Measurements from ENCODE around the gene AUNIP.

AUNIP gene

DNA sequence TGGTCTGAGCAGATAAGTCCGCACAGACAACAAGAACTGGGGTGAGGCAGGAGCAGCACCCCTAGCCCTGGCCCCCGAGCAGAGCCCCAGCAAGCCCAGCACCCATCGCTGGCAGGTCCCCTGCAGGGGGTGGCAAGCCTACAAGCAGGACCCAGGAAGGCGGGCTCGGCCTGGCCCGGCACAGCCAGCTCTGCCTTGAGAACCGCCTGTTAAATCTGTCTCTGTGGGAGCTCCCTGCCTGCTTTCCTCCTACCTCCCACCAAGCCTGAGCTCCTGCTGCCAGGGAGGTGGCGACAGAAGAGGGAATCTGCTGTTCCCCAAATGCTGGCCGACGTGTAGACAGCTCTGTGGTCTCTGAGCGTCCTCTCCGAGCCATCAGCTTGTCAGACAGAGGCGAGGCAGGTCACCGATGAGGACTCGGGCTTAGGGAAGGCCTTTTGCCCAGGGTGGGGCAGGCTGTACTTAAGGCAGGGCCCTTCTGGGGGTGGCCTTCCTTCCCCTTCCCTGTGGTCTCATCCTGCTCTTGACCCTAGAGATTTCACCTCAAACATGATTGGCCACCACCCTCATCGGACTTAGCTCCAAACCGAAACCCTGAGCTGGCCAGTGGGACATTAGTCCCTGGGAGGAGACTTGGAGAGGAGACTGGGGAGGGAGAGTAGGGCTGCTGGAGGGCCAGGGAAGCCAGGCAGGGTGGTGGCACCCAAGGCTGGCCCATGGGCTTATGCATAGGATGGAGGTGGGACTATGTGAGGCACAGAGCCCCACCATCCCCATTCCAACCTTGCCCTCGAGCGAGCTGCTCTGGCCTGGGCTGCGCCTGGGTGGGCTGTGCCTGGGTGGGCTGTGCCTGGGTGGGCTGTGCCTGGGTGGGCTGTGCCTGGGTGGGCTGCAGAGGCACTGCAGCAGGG lies 51.5 kb downstream of the AUNIP start:
- TF ChIP-seq, protein P1, sequence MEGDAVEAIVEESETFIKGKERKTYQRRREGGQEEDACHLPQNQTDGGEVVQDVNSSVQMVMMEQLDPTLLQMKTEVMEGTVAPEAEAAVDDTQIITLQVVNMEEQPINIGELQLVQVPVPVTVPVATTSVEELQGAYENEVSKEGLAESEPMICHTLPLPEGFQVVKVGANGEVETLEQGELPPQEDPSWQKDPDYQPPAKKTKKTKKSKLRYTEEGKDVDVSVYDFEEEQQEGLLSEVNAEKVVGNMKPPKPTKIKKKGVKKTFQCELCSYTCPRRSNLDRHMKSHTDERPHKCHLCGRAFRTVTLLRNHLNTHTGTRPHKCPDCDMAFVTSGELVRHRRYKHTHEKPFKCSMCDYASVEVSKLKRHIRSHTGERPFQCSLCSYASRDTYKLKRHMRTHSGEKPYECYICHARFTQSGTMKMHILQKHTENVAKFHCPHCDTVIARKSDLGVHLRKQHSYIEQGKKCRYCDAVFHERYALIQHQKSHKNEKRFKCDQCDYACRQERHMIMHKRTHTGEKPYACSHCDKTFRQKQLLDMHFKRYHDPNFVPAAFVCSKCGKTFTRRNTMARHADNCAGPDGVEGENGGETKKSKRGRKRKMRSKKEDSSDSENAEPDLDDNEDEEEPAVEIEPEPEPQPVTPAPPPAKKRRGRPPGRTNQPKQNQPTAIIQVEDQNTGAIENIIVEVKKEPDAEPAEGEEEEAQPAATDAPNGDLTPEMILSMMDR (IDR thresholded peaks at IDR 0.05; ENCODE audit: low read depth, low read length) = no peak
- DNase-seq (ENCODE audit: extremely low read depth, low read depth) = no peak

DNA sequence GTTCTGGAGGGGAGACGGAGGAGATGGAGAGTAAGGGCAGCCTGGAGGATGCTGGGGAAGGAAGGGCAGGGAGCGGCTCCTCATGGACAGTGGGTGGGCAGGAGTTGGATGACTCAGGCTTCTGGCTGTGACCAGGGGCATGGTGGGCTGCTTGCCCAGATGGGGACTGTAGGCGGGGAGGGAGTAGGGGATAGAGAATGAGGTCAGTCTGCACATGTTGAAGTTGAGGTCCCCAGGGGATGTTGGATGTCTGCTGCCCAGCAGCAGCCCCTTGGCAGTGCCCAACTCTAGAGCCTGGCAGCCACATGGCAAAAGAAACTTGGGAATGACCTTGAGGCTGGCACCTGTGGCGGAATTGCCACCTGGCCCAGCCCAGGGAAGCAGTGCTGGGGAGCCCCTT lies 52.8 kb downstream of the AUNIP start:
- DNase-seq (ENCODE audit: extremely low read depth, low read depth) = no peak

DNA sequence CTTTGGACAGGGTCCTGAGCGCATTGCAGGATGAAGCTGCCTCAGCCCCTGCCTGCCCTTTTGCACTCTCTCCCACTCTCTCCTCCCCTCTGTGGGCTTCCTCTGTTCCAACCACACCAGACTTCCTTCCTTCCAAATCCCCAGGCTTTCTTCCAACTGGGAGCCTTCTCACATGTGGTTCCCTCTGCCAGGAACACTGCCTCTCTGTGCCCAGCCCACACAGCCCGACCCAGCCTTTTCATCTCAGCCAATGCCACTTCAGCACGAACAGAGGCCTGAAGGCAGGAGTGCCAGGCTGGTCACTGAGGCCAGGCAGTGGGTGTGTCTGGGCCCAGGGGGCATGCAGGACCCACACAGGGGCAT lies 53.4 kb downstream of the AUNIP start:
- no peak for DNase-seq (ENCODE audit: extremely low read depth, low read depth)
- TF ChIP-seq, protein P1 (IDR thresholded peaks at IDR 0.05; ENCODE audit: low read depth, low read length) = no peak

More for the DNA sequence above, 52.8 kb downstream of the AUNIP start:
- TF ChIP-seq, protein P1 (IDR thresholded peaks at IDR 0.05; ENCODE audit: low read depth, low read length) = no peak

DNA sequence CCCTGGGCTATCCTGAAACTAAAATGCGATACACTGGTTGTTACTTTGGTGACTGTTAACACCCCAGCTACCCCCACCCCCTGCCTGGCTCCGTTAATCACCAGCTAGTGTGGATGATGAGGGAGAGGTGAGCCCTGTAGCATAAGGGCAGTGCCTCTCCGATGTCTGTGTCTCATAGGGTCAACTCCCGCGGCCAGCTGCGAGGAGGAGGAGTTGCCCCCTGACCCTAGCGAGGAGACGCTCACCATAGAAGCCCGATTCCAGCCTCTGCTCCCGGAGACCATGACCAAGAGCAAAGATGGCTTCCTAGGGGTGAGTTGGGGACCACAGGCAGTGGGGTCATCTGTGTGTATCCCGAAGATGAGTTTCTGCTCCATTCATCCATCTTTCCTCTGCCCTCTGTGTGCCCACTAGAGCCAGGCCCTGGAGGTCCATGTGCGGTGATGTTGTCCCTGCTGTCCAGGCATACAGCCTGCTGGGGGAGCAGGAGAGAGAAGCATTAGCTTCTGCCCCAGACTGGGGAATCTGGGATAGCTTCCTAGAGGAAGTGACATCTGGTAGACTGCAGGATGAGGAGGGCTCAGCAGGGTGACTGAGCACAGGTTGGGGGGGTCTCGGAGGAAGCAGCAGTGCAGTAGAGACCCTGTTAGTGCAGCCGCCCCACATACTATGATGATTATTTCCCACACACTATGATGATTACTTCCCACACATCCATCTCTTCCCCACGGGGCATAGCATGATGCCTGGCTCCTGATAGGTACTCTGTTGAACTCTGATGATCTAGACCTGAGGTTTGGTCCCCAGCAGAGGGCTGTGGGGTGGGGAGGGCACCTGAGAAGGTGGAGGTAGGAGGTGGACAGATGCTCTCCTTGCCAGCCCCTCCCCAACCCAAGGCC lies 54.0 kb downstream of the AUNIP start:
- no peak for DNase-seq (ENCODE audit: extremely low read depth, low read depth)
- TF ChIP-seq, protein P1 (IDR thresholded peaks at IDR 0.05; ENCODE audit: low read depth, low read length) = no peak; the same call in 1 of the 2 replicates

DNA sequence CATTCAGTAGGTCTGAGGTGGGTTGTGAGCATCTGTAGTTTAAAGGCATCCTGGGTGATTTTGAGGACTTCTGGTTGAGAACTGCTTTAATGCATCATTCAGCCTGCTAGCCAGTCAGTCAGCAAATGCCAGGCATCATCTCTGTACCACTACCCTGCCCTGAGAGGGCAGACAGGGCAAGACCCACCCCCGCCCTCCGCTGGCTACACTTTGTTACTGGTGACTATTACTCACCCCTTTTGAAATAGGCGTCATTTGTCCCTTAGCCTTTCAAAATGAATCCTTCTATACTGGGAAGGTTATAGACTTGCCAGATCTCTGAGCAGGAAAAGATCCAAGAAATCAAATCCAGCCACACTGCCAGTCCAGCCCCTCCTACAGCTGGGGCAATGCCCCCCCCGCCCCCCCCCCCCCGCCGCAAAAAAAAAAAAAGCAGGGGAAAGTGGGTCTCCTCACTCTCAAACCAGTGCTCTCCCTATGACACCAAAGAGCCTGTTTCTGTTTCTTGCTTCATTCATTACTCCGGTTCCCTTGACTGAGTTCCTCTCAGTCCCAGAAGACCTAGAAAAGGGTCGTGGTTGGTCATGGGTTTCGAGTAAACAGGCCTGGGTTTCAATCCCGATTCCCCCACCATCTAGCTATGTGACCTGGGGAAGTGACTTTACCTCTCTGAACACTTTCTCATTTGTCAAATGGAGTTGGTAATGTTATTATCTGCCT lies 54.9 kb downstream of the AUNIP start:
- TF ChIP-seq, protein P1 (IDR thresholded peaks at IDR 0.05; ENCODE audit: low read depth, low read length) = no peak
- DNase-seq (ENCODE audit: extremely low read depth, low read depth) = no peak

DNA sequence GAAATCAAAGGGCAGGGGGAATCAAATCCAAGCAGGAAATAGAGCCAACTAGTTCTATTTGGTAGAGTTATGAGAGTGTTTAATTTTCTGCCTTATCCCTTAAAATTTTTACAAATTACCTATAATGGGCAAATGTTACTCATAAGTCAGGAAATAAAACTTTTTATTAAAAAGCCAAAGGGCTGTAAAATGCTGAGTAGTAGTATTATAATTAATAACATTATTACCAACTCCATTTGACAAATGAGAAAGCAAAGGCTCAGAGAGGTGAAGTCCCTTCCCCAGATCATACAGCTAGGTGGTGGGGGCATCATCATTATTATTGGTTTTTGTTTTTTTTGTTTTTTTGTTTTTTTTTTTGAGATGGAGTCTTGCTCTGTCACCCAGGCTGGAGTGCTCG lies 55.9 kb downstream of the AUNIP start:
- DNase-seq (ENCODE audit: extremely low read depth, low read depth) = no peak
- TF ChIP-seq, protein P1 (IDR thresholded peaks at IDR 0.05; ENCODE audit: low read depth, low read length) = no peak

All from AG09319 (cell line).